NCI-H2107 treated with DMSO at 0.1 percent for 48 hours (cell line): ENCODE data around the gene NOM1.

Source experiments
- DNase-seq: peaks from one replicate; lab custom pipeline; 2025; ENCODE audit not compliant: unreplicated experiment; lab: John Stamatoyannopoulos, UW

NOM1 gene

GRCh38 chr7:156979007-156979606, 29.6 kb downstream of the NOM1 start:
- no peak for DNase-seq

DNA sequence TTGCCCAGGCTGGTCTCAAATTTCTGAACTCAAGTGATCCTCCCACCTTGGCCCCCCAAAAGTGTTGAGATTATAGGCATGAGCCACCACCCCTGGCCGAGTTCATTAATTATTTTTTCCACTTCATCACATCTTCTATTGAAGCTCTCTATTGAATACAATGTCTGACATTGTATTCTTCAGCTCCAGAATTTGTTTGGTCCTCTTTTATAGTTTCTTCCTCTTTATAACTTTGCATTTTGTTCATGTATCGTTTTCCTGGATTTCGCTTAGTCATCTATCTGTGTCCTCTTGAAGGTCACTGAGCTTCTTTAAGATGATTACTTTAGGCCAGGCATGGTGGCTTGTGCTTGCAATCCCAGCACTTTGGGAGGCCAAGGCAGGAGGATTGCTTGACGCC, 30.2 kb downstream of the NOM1 start:
- no peak for DNase-seq

DNA sequence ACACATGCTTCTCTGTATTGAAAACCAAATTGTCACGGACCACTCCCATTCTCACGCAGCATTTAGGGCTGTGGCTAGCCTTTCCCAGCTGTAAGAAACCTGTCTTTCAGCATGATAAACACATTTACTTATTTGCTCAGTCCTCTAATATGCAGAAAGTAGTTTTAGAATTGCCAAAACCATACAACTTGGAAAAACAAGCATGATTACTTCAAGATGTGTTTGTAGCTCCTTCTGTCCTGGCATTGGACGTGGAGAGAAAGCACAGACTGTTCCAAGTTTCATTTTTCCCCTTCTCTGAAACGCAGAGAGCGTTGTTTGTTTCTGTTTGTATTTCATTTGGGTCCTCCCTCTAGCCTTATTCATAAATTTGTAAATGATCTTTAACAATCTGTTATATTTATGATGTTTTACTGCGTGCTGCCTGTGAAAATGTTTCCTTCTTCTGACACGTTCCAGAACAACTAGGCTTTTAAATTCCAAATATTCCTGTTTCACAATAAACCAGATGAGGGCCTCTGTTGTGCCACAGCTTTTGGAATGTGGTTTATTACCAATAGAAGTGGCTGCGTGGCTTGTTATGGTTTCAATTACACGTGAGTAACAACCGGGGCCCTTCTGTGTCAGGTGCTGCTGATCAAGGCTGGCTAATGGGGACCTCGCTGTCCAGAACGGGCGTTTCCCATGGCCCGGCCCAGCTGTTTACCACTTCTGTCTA, 34.8 kb downstream of the NOM1 start:
- DNase-seq: no peak

- no peak for DNase-seq
Observed at GRCh38 chr7:156985101-156985992, 35.8 kb downstream of the NOM1 start.

DNA sequence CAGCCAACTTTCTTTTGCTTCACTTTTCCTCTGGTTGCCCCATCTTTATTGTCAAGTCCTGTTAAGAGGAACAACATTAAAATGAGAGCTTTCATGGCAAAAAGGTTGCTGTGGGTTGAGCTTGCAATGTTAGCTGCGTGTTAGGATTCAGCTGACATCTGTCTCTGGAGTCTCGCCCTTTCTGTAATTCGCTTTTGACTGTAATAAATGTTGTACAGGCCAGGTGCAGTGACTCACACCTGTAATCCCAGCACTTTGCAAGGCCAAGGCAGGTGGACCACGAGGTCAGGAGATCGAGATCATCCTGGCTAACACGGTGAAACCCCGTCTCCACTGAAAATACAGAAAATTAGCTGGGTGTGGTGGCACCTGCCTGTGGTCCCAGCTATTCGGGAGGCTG, 36.9 kb downstream of the NOM1 start:
- no peak for DNase-seq

GRCh38 chr7:156988343-156989185, 39.1 kb downstream of the NOM1 start:
- no peak for DNase-seq

GRCh38 chr7:156989766-156990535, 40.4 kb downstream of the NOM1 start:
- no peak for DNase-seq

- DNase-seq: peak; percentile 48
Observed at GRCh38 chr7:156993021-156993924, 43.8 kb downstream of the NOM1 start.

DNA sequence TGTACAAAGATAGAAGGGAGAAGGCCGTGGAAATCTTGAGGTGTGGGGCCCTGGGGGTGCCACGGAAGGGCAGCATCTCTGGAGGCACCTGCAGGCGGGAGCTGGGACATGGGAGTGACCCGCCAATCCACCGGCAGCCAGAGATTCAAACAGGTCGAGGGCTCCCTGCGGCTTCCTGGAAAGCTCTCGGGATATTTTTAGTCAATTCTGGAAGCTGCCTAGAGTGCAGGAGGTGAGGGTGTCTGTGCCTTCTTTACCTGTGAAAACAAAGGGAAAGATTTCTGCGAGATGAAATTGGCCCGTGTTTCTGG, 44.4 kb downstream of the NOM1 start:
- DNase-seq: no peak

- DNase-seq: no peak
Observed at GRCh38 chr7:156994417-156994816, 44.9 kb downstream of the NOM1 start.

- no peak for DNase-seq
Observed at GRCh38 chr7:156998988-156999957, 49.8 kb downstream of the NOM1 start.

GRCh38 chr7:156999958-157000726, 50.6 kb downstream of the NOM1 start:
- DNase-seq: no peak

DNA sequence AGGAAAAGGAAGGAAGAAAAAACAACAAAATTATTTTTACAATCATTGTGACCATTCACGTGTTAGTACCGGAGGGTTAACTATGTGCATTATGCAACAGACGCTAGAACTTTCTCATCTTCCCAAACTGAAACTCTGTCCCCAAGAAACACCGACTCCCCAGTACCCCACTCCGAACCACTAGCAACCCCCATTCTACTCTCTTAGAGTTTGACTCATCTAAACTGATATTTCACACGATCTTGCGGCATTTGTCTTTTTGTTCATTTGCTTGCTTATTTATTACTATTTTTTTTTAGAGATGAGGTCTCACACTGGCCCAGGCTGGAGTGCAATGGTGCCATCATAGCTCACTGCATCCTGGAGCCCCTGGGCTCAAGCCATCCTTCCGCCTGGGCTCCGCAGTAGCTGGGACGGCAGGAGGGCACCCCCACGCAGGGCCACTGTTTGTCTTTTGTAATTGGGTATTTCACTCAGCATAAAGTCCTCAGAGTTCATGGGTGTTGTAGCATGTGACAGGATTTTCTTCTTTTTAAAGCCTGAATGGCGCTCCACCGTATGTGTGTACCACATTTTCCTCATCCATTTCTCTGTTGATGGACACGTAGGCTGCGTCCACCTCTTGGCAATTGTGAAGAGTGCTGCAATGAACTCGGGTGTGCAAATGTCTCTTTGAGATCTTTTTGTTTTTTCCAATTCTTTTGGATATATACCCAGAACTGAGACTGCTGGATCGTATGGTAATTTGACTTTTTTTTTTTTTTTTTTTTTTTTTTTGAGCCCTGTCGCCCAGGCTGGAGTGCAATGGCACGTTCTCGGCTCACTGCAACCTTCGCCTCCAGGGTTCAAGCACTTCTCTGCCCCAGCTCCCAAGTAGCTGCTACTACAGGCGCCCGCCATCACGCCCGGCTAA, 51.5 kb downstream of the NOM1 start:
- DNase-seq: no peak

GRCh38 chr7:157001920-157002818, 52.7 kb downstream of the NOM1 start:
- DNase-seq: no peak

DNA sequence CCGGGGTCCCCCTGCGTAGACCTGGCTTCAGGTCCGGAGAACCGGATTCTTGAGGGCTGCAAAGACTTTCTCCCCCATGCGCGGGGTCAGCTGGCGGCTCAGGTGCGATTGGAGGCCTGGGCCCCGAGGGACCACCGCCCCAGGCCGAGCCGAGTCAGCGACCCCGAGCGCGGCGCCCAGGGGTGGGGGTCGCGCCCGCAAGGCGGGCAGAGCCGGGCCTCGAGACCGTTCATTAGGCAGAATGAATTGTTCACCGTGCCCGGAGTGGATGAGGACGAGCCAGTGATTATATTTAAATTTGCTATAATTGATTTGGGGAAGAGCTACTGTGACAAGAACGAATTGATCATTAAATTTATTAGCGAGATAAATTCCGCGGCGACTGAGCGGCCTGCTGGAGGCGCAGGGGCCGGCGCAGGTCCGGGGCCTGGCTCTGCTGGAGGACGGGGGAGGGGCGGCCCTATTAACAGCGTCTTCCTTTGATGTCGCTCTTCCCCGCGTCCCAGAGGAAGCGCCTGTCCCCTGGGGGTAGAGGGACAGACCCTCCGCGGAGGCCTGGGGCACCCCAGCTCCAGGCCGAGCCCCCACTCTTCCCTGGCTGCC, 53.4 kb downstream of the NOM1 start:
- DNase-seq: no peak
